Immature natural killer cell (primary cell): ENCODE data around the gene XAGE5. TPM values are rescaled to one million over a fixed set of nuclear protein-coding genes. Genes with fewer than 3 reads are reported as not detected.
"Not testable (repeated sequence)": the region's sequence is repeated elsewhere in the genome, so short reads cannot be mapped to it uniquely, and the experiment has no call there.

Source experiments
- DNase-seq, 3 donors: peaks; one replicate each; pipeline ENCODE4 v3.0.0; 2022; ENCODE audit warnings: mixed read lengths in 1 of 3
- H3K27ac Mint-ChIP-seq, 6 donors: one replicate each; pipeline ENCODE4 v1.8.0; 2020; ENCODE audit warnings: mixed read lengths in 6 of 6, mild to moderate bottlenecking in 5 of 6, inconsistent platforms in 4 of 6, moderate library complexity in 3 of 6
- H3K27me3 Mint-ChIP-seq, 3 donors: one replicate each; pipeline ENCODE4 v1.8.0; 2020 to 2021; ENCODE audit warnings: low read depth in 3 of 3, mild to moderate bottlenecking in 3 of 3, mixed read lengths in 3 of 3, moderate library complexity in 3 of 3, inconsistent platforms in 1 of 3
- H3K36me3 Mint-ChIP-seq, 3 donors: one replicate each; pipeline ENCODE4 v1.8.0; 2020; ENCODE audit warnings: mixed read lengths in 3 of 3, inconsistent platforms in 2 of 3, mild to moderate bottlenecking in 2 of 3
- H3K4me1 Mint-ChIP-seq, 2 donors: one replicate each; pipeline ENCODE4 v1.8.0; 2020; ENCODE audit warnings: inconsistent platforms in 2 of 2, mild to moderate bottlenecking in 2 of 2, mixed read lengths in 2 of 2, moderate library complexity in 1 of 2
- H3K4me3 Mint-ChIP-seq, 5 donors: one replicate each; pipeline ENCODE4 v1.8.0; 2020; ENCODE audit warnings: mild to moderate bottlenecking in 5 of 5, mixed read lengths in 5 of 5, inconsistent platforms in 3 of 5, moderate library complexity in 3 of 5
- H3K9me3 Mint-ChIP-seq, 6 donors: one replicate each; pipeline ENCODE4 v1.8.0; 2020; ENCODE audit warnings: mild to moderate bottlenecking in 6 of 6, mixed read lengths in 6 of 6, inconsistent platforms in 4 of 6, moderate library complexity in 3 of 6
- polyA plus RNA-seq, 3 donors: library from polyadenylated mRNA; unstranded; fragments of 300-500 nt; fragmentation: Illumina TruSeq; gene quantifications; one replicate each; pipeline ENCODE4 v1.2.3, GENCODE V29; 2021

The XAGE5 gene, protein sequence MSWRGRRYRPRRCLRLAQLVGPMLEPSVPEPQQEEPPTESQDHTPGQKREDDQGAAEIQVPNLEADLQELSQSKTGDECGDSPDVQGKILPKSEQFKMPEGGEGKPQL
- polyA plus RNA-seq = not detected

DNA sequence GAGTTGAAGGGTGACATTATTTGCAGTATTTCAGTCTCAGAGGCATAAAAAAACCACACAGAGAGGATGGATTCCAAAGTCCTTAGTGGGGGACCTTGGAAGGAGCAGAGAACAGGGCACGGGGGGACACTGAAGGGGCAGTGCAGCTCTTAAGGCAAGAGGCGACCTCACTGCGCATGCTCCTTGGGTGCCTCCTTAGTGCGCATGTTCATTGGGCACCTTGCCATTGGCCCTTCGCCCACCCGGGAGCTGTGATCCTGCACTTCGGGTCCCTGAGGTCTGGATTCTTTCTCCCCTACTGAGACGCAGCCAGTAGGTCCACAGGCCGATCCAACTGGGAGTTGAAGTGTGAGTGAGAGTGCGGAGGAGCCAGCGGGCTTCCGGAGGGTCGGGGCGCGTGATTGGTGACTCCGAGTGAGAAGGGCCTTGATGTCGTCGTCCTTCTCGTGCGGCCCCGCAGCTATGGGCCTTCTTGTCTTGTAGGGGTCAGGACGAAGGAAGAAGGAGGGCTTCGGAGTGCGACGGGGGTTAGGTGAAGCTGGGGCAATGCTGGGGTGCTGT lies at the start of gene XAGE5:
TSS of gene XAGE5 (plus strand) at position 223 of the 561 bp plus-strand sequence. CDS start 1,280 bp downstream, outside the sequence.
- H3K4me3 Mint-ChIP-seq = no peak within 1 kb of the TSS
- peaks cover 0 to 7% (median 3%) of the 10 kb centered on the region in 3 donors for H3K27me3 Mint-ChIP-seq
- H3K27ac Mint-ChIP-seq = no peak within 1 kb of the TSS
- H3K9me3 Mint-ChIP-seq = no peaks in the 10 kb centered on the region
- H3K36me3 Mint-ChIP-seq = no peaks in the 10 kb centered on the region
- H3K4me1 Mint-ChIP-seq = no peaks in the 10 kb centered on the region
- DNase-seq = no peak

DNA sequence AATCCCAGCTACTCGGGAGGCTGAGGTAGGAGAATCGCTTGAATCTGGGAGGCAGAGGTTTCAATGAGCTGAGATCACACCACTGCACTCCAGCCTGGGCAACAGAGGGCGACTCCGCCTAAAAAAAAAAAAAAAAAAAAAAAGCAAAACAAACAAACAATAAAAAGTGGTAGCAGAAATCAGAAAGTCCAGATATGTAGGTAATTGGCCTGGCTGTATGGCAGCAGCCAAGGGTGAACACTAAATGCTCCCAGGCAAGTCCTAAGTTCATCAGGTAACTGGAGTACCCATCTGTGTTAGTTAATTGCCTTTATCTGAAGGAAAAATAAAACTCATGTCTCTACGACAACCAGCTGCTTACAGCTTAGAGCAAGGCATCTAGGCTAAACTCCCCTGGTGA lies 45.1 kb upstream of the XAGE5 start:
- H3K27me3 Mint-ChIP-seq, H3K27ac Mint-ChIP-seq, H3K4me3 Mint-ChIP-seq, H3K4me1 Mint-ChIP-seq, H3K36me3 Mint-ChIP-seq, H3K9me3 Mint-ChIP-seq, DNase-seq: not testable (repeated sequence)

DNA sequence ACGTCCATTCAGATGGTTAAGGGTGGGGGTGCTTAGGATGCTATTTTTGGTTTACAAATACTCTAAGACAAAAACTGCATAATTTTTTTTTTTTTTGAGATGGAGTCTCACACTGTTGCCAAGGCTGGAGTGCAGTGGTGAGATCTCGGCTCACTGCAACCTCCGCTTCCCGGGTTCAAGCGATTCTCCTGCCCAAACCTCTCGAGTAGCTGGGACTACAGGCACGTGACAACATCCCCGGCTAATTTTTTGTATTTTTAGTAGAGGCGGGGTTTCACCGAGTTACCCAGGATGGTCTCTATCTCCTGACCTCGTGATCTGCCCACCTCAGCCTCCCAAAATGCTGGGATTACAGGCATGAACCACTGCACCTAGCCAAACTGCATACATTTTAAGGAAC lies 37.6 kb upstream of the XAGE5 start:
- not testable (repeated sequence) for H3K27ac Mint-ChIP-seq, H3K36me3 Mint-ChIP-seq, H3K27me3 Mint-ChIP-seq, H3K4me3 Mint-ChIP-seq, DNase-seq, H3K9me3 Mint-ChIP-seq, H3K4me1 Mint-ChIP-seq

DNA sequence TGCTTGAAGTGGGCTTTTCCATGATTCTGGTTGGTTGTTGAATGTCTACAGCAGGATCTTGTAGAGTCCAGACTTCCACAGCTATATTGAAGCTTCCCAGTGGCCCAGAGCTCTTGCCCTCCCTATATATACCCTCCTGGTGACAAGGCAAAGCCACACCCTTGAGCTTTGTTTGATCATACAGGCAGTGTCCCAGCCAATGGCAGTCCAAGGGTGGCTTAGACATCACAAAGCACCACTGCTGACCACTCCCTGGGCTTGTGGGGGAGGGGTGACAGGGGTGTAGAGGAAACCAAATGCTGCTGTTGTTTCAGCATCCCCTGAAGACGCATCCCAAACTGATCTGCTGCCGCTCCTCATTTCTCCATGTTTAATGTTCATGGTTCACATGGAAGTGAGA lies 13.8 kb upstream of the XAGE5 start, which contains the start of gene SPANXN5:
TSS of gene SPANXN5 (minus strand) at position 101 of the 400 bp plus-strand sequence. CDS start at position 22, 79 bp downstream.
- not testable (repeated sequence) for H3K27ac Mint-ChIP-seq, H3K9me3 Mint-ChIP-seq, H3K4me3 Mint-ChIP-seq

DNA sequence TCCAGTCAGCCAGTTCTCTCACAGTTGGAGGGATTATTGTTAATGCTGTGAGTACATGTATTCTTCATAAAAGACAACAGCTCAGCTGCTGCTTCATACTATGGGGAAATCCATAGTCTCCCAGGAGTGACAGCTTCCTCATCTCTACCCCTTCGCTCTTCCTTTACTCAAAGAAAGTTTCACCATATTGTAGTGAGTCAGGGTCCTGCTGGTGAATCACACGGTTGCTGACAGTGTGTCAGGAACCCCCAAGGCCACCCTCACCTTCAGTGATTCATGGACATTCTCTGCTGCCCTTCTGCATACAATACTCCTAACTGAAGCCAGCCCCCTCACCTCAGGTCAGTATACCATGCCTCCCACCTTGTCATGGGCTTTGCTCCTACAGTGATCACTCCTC lies 6.2 kb upstream of the XAGE5 start:
- H3K27ac Mint-ChIP-seq, DNase-seq, H3K36me3 Mint-ChIP-seq, H3K4me1 Mint-ChIP-seq, H3K4me3 Mint-ChIP-seq, H3K27me3 Mint-ChIP-seq, H3K9me3 Mint-ChIP-seq: not testable (repeated sequence)

More for the DNA sequence above, 13.8 kb upstream of the XAGE5 start, which contains the start of gene SPANXN5:
- H3K4me1 Mint-ChIP-seq, DNase-seq, H3K36me3 Mint-ChIP-seq, H3K27me3 Mint-ChIP-seq: not testable (repeated sequence)

DNA sequence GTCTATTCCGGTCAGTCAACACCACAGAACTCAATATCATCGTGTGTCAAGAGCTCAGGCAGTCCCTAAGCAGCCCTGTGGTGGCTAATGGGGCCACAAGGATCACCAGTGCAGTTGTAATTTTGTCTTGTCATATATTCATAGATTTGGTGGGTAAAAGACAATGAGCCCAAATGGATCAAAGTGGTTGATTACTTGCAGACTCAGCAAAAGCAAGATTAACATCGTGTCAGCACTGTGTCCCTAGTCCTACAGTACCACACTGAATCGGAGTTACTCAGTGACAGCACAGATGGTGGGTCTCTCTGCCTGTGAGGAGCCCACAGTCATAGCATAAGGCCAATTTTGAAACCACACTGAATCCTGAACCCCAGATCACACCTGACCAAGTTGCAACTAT lies 8.7 kb downstream of the XAGE5 start:
- Mint-ChIP-seq H3K4me1 (no peaks in the 10 kb centered on the region), H3K36me3 (no peaks in the 10 kb centered on the region), H3K27ac (no peak overlapping the region), H3K27me3 (peaks cover 0 to 22% (median 0%) of the 10 kb centered on the region in 3 donors), H3K4me3 (no peak overlapping the region), H3K9me3 (no peaks in the 10 kb centered on the region)
- DNase-seq = no peak

DNA sequence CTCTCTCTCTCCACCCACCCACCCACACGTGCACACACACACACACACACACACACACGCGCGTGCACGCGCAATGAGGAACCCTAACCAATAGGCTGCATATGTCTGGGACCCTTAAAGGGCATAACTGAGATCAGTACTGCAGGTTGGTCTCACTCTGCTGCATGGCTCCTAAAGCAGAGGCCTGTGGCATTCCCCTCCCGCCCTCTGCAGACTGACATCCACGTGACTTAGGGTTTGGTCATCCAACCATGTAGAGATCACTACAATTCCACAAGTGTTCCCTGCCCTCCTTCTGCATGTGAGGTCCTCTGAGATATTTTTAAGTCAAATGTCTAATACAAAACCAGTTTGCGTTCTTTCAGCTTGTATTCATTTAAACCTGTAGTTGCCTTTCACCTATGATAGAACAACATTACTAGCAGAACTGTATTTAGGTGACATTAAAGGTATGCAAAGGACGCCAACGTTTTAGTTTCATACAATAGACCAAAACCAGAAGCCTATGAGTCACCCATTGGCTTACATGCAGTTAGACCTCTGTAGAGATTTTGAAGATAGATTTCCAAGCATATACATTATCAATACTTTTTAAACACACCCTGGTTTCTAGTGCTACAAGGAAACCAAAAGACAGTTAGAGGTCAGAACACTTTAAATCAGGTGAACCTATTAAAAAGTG lies 10.1 kb downstream of the XAGE5 start:
- Mint-ChIP-seq H3K36me3 (no peaks in the 10 kb centered on the region), H3K27ac (no peak overlapping the region), H3K4me3 (no peak overlapping the region), H3K27me3 (peaks cover 0 to 22% (median 0%) of the 10 kb centered on the region in 3 donors), H3K4me1 (no peaks in the 10 kb centered on the region), H3K9me3 (no peaks in the 10 kb centered on the region)
- DNase-seq = no peak

DNA sequence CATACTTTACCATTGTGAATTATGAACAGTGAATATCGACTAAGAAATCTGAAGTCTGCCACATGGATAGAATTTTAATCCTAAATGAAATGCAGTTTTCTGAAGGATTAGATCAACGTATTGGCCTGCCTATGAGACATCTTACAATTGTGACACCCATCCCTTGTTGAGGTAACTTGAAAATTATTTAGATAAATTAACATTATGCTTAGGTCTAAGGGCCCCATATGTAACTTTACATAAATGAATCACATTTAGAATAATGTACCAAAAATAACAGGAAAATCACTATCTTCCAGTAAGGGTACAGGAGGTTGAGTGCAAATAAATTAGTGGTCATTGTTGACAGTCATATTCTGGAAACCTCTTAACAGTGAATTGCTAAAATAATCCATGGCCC lies 13.5 kb downstream of the XAGE5 start:
- H3K27me3 Mint-ChIP-seq = peaks cover 0 to 24% (median 0%) of the 10 kb centered on the region in 3 donors
- no peak for DNase-seq
- no peaks in the 10 kb centered on the region for H3K36me3 Mint-ChIP-seq
- no peaks in the 10 kb centered on the region for H3K4me1 Mint-ChIP-seq
- H3K4me3 Mint-ChIP-seq = no peak overlapping the region
- no peak overlapping the region for H3K27ac Mint-ChIP-seq
- H3K9me3 Mint-ChIP-seq = no peaks in the 10 kb centered on the region

DNA sequence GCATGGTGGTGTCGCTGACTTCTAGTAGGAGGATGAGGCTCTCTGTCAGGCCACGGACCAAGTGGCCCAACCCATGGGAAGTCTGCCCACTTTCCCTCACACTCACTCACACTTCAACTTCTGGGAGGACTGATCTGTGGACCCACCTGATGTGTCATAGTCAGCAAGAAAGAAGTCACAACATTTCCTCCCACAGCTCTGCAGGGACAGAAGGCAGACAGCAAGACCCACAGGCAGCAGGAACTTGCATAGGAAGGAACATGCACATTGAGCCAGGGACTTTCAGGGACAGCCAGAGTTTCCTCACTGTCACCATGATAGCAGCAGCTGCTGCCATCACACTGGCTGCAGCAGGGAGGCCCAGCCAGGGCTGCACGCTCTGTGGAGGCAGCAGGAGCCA lies 19.5 kb downstream of the XAGE5 start:
- no peaks in the 10 kb centered on the region for H3K36me3 Mint-ChIP-seq
- no peaks in the 10 kb centered on the region for H3K4me1 Mint-ChIP-seq
- peaks cover 0 to 23% (median 2%) of the 10 kb centered on the region in 3 donors for H3K27me3 Mint-ChIP-seq
- H3K9me3 Mint-ChIP-seq = no peaks in the 10 kb centered on the region
- no peak overlapping the region for H3K4me3 Mint-ChIP-seq
- no peak for DNase-seq
- H3K27ac Mint-ChIP-seq = no peak overlapping the region

DNA sequence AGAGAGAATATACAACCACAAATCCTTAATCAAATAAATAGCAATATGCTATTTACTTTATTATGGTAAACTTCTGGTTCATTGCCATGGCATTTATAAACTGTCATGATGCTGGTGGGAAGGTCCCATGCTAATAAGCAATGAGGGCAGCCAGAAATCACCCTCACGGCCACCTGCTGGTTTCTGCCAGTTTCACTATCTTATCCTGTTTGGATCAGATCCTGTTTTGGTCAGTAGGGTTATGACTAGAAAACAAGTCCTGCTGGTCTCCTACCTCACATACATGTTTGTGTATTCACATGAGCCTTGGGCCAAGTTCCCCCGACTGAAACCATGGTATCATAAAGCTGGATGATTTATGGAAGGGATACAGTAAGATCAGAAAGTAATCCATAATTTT lies 28.1 kb downstream of the XAGE5 start:
- no peak overlapping the region for H3K4me3 Mint-ChIP-seq
- H3K36me3 Mint-ChIP-seq = no peaks in the 10 kb centered on the region
- no peaks in the 10 kb centered on the region for H3K4me1 Mint-ChIP-seq

DNA sequence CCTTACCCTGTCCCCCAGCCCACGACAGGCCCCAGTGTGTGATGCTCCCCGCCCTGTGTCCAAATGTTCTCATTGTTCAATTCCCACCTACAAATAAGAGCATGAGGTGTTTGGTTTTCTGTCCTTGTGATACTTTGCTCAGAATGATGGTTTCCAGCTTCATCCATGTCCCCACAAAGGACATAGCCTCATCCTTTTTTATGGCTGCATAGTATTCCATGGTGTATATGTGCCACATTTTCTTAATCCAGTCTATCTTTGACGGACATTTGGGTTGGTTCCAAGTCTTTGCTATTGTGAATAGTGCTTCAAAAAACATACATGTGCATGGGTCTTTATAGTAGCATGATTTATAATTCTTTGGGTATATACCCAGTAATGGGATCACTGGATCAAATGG lies 32.5 kb downstream of the XAGE5 start:
- H3K4me1 Mint-ChIP-seq, DNase-seq, H3K36me3 Mint-ChIP-seq, H3K4me3 Mint-ChIP-seq, H3K9me3 Mint-ChIP-seq, H3K27ac Mint-ChIP-seq: not testable (repeated sequence)
- H3K27me3 Mint-ChIP-seq = peaks cover 3 to 16% (median 4%) of the 10 kb centered on the region in 3 donors

More for the DNA sequence above, 28.1 kb downstream of the XAGE5 start:
- no peak overlapping the region for H3K27ac Mint-ChIP-seq
- DNase-seq = no peak
- H3K27me3 Mint-ChIP-seq = peaks cover 3 to 8% (median 4%) of the 10 kb centered on the region in 3 donors
- H3K9me3 Mint-ChIP-seq = no peaks in the 10 kb centered on the region

DNA sequence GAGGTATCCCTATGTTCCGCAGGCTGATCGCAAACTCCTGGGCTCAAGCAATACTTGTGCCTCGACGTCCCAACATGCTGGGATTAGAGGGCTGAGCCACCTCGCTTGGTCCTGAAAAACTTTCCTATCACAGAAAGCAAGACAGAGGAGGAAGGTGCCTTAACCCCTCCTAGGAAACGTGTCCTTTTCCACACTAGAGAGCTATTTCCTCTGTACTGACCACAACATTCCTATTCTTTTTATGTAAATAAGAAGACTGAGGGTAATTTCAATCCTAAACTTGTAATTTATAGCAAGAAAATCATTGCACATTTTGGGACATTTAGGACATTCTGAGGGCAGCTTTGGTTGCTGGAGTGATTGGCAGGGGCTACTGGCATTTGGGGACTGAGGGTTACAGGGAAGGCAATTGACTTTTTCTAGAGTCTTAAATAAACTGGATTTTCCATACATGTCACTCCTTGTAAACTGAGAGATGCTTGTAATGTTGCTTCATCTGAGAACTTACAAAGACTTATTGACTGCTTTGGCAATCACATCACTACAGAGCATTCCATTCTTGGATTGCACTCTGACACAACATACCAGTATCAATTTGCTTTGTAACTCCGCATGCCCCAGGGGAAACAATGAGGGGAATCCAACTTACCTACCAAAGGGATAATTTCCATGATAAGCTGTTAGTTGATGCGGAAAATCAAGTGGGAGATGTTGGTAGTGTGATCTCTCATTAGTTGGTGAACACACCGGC lies 41.2 kb downstream of the XAGE5 start:
- no peak overlapping the region for H3K27ac Mint-ChIP-seq
- H3K36me3 Mint-ChIP-seq = no peaks in the 10 kb centered on the region
- DNase-seq = no peak
- no peaks in the 10 kb centered on the region for H3K4me1 Mint-ChIP-seq
- no peaks in the 10 kb centered on the region for H3K9me3 Mint-ChIP-seq
- H3K4me3 Mint-ChIP-seq = no peak overlapping the region
- peaks cover 0 to 7% (median 0%) of the 10 kb centered on the region in 3 donors for H3K27me3 Mint-ChIP-seq

DNA sequence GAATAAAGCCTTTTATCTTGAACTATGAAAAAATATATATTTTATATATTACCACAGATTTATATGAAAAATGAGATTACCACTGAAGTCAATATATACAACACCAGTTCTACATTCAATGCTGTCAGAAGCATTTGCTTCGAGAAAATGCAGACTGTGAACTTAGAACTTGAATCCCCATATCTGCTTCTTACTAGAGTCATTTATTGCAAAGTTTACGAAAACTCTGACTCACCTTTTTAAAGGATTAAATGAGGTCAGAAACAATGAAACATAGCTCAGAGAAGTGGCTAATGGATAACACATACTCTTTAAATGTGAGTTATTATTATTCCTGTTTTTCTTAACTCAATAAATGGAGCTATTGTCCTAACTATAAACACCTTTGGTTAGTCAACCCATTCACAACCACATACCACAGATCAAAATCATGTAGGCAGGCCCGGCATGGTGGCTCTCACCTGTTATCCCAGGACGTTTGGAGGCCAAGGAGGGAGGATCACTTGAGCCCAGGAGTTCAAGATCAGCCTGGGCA lies 46.0 kb downstream of the XAGE5 start:
- H3K27ac Mint-ChIP-seq, H3K4me3 Mint-ChIP-seq: not testable (repeated sequence)

More for the DNA sequence above, 46.0 kb downstream of the XAGE5 start:
- H3K27me3 Mint-ChIP-seq = peaks cover 9 to 13% (median 10%) of the 10 kb centered on the region in 3 donors
- H3K36me3 Mint-ChIP-seq, DNase-seq, H3K4me1 Mint-ChIP-seq, H3K9me3 Mint-ChIP-seq: not testable (repeated sequence)
